KMS-11 (cell line): ENCODE data around the gene SMIM17.

ENCODE experiments used
- H2AFZ ChIP-seq: fragments of 200-600 bp; sonication (generic); 2 replicates; pipeline ENCODE4 v1.6.1; 2016; ENCODE audit warnings: antibody characterized with exemption, mixed run types, low read depth
- H3K27ac ChIP-seq: fragments of 200-600 bp; sonication (generic); 2 replicates; pipeline ENCODE4 v1.6.1; 2016; ENCODE audit warnings: mild to moderate bottlenecking, mixed run types
- H3K27me3 ChIP-seq: fragments of 200-600 bp; sonication (generic); 2 replicates; pipeline ENCODE4 v1.6.1; 2017; ENCODE audit warnings: mild to moderate bottlenecking, low read depth, mixed run types, moderate library complexity; ENCODE audit not compliant: insufficient read depth
- H3K36me3 ChIP-seq: fragments of 200-600 bp; sonication (generic); 2 replicates; pipeline ENCODE4 v1.6.1; 2017; ENCODE audit warnings: mild to moderate bottlenecking, mixed run types; ENCODE audit not compliant: insufficient read depth
- H3K4me1 ChIP-seq: fragments of 200-600 bp; sonication (generic); 2 replicates; pipeline ENCODE4 v1.6.1; 2016; ENCODE audit warnings: mild to moderate bottlenecking, low read depth, mixed run types; ENCODE audit not compliant: poor library complexity, severe bottlenecking
- H3K4me2 ChIP-seq: fragments of 200-600 bp; sonication (generic); 2 replicates; pipeline ENCODE4 v1.7.0; 2016; ENCODE audit warnings: mild to moderate bottlenecking, mixed run types
- H3K4me3 ChIP-seq: fragments of 200-600 bp; sonication (generic); IDR thresholded peaks from 2 replicates; pipeline ENCODE4 v1.6.1; 2017; ENCODE audit warnings: low read depth, low read length, mixed read lengths; ENCODE audit not compliant: insufficient read depth
- H3K79me2 ChIP-seq: fragments of 200-600 bp; sonication (generic); 2 replicates; pipeline ENCODE4 v1.6.1; 2016; ENCODE audit warnings: low read depth, mixed run types; ENCODE audit not compliant: insufficient read depth
- H3K9ac ChIP-seq: fragments of 200-600 bp; sonication (generic); 2 replicates; pipeline ENCODE4 v1.6.1; 2016; ENCODE audit warnings: mild to moderate bottlenecking, mixed run types
- H4K20me1 ChIP-seq: fragments of 200-600 bp; sonication (generic); 2 replicates; pipeline ENCODE4 v1.6.1; 2016; ENCODE audit warnings: mild to moderate bottlenecking, mixed run types; ENCODE audit not compliant: insufficient read depth
- CTCF ChIP-seq: fragments of 200-600 bp; sonication (generic); conservative IDR thresholded peaks from 2 replicates; pipeline ENCODE4 v1.6.1; 2017; ENCODE audit warnings: low read depth, mild to moderate bottlenecking, antibody characterized with exemption, low read length, moderate library complexity, mixed read lengths

SMIM17 gene

GRCh38 chr19:56617531-56617930 is 25.4 kb upstream of the SMIM17 start:
- Histone ChIP-seq H3K36me3 (no peaks in the 10 kb centered on the region), H2AFZ (no peak overlapping the region), H4K20me1 (no peaks in the 10 kb centered on the region), H3K9ac (no peak overlapping the region), H3K4me3 (no peak overlapping the region), H3K4me1 (no peaks in the 10 kb centered on the region), H3K27ac (no peak overlapping the region), H3K27me3 (no peaks in the 10 kb centered on the region), H3K4me2 (no peak overlapping the region), H3K79me2 (no peaks in the 10 kb centered on the region)
- no peak for TF ChIP-seq CTCF

GRCh38 chr19:56619121-56619520 is 23.8 kb upstream of the SMIM17 start:
- Histone ChIP-seq H3K79me2 (no peaks in the 10 kb centered on the region), H2AFZ (no peak overlapping the region), H3K27me3 (no peaks in the 10 kb centered on the region), H3K4me2 (no peak overlapping the region), H3K9ac (no peak overlapping the region), H4K20me1 (no peaks in the 10 kb centered on the region), H3K4me1 (no peaks in the 10 kb centered on the region), H3K4me3 (no peak overlapping the region), H3K27ac (no peak overlapping the region), H3K36me3 (no peaks in the 10 kb centered on the region)
- no peak for TF ChIP-seq CTCF

GRCh38 chr19:56622374-56622773 is 20.6 kb upstream of the SMIM17 start:
- Histone ChIP-seq H3K36me3 (no peaks in the 10 kb centered on the region; the same call in 1 of the 2 replicates), H3K79me2 (no peaks in the 10 kb centered on the region), H4K20me1 (no peaks in the 10 kb centered on the region), H3K4me3 (no peak overlapping the region), H2AFZ (no peak overlapping the region), H3K27ac (no peak overlapping the region), H3K9ac (no peak overlapping the region), H3K4me2 (no peak overlapping the region), H3K27me3 (no peaks in the 10 kb centered on the region), H3K4me1 (no peaks in the 10 kb centered on the region)
- TF ChIP-seq CTCF, result no peak

DNA sequence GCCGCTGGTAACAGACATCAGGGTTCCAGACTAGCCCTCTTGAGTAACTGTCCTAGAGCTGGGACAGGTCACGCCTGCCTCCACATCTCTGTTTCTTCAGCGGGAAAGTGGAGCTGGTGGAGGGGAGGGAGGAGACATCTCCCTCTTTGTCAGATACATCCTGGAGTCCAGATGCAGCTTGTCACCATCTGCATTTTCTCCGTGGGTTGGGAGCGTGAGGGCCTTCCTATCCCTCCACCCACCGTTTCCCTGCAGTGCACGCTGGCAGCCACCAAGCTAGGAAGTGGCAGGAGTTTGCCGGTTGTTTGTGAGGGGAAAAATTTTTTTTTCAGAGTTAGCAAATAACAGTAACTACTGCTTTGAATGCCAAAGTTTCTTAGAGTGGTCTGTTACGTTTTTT is 20.0 kb upstream of the SMIM17 start:
- no peak for TF ChIP-seq CTCF
- no peaks in the 10 kb centered on the region for H4K20me1 ChIP-seq

More for the DNA sequence above, 20.0 kb upstream of the SMIM17 start:
- Histone ChIP-seq H3K27ac (no peak overlapping the region), H3K36me3 (no peaks in the 10 kb centered on the region; the same call in 1 of the 2 replicates), H3K4me1 (no peaks in the 10 kb centered on the region), H3K4me2 (no peak overlapping the region), H3K9ac (no peak overlapping the region), H3K27me3 (no peaks in the 10 kb centered on the region), H3K4me3 (no peak overlapping the region), H2AFZ (no peak overlapping the region), H3K79me2 (no peaks in the 10 kb centered on the region)
